NCI-H345 treated with DMSO at 0.1 percent for 48 hours (cell line): ENCODE results near the gene CELSR1.
A peak's percentile ranks its signal among the peaks of the same experiment; 100 is the strongest.

Experiments
- DNase-seq: peaks from one replicate; lab custom pipeline; 2025; ENCODE audit not compliant: unreplicated experiment; lab: John Stamatoyannopoulos, UW

Gene CELSR1

GRCh38 chr22:46465345-46465720, 72.1 kb downstream of the CELSR1 start:
- DNase-seq = no peak

- no peak for DNase-seq
Measured at GRCh38 chr22:46464701-46465344, 72.6 kb downstream of the CELSR1 start.

DNA sequence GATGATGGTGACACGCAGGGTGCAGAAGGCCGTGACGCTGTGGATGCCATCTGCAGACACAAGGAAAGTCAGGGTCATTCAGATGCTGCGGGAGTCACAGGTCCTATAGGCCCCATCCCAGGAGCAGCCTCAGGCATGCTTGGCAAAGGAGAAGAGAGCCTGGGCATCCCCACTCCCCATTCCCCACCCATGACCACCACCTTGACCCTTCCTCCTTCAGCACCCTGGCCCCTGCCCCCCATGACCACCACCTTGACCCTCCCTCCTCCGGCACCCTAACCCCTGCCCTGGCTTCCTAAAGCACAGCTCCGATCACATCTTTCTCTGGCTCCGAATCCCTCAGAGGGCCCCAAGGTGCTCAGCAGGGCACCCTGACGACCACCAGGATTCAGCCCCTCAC, 73.1 kb downstream of the CELSR1 start:
- DNase-seq = no peak

GRCh38 chr22:46463435-46464227, 73.8 kb downstream of the CELSR1 start:
- no peak for DNase-seq

- DNase-seq = peak; percentile 67
Measured at GRCh38 chr22:46462726-46463371, 74.6 kb downstream of the CELSR1 start.

DNA sequence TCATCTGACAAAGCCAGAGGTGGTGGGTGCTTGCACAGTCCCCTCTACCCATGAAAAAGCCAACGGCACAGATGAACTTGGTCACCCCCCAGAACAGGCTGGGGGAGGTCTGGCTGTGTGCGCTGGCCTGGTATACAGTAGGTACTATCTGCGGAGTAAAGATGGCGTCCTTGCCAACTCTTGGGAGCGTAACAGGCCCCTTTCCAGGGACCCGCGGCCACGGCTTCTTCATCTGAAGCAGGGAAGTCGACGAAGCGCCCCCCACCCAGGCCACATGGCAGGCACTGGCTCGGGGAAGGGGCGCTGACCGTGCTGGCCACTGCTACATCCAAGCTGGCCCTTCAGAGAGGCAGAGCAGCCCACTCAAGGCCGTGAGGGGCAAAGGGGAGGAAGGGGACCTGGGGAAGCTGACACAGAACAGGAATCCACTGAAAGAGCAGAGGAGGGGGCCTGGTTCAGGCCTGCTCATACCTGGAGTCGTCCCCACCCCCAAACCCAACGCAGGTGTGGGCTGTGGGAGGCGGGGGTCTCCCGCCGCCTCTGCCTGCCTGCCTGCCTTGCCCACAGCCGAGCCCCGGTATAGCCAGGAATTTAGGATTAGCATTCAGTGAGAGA, 75.7 kb downstream of the CELSR1 start:
- DNase-seq = no peak

- no peak for DNase-seq
Measured at GRCh38 chr22:46460857-46461256, 76.6 kb downstream of the CELSR1 start.

DNA sequence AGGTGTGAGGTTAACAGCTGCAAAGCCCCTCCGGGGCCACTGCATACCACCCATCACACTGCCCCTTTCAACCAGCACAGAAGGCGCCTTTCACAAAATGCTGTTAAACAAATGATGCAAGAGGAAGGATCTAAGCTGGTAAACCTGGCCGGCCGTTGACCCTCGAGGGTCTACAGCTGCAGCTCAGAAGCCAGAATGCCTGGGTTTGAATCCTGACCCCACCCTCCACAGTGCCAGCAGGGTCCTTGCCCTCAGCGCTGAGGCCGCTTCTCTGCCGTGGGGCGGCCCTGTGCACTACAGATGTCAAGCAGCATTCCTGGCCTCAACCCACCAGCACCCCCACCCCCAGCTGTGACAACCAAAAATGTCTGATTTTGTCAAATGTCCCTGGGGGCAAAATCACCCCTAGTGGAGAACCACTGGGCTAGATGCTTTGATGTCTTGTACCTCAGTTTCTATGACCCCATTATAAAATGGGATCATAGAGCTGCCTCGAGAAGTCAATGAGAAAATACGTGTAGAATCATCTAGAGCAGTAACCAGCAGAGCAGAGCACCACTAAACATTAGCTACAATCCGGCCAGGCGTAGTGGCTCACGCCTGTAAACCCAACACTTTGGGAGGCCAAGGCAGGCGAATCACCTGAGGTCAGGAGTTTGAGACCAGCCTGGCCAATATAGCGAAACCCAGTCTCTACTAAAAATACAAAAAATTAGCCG, 77.9 kb downstream of the CELSR1 start:
- DNase-seq = no peak

- no peak for DNase-seq
Measured at GRCh38 chr22:46458525-46458924, 78.9 kb downstream of the CELSR1 start.

DNA sequence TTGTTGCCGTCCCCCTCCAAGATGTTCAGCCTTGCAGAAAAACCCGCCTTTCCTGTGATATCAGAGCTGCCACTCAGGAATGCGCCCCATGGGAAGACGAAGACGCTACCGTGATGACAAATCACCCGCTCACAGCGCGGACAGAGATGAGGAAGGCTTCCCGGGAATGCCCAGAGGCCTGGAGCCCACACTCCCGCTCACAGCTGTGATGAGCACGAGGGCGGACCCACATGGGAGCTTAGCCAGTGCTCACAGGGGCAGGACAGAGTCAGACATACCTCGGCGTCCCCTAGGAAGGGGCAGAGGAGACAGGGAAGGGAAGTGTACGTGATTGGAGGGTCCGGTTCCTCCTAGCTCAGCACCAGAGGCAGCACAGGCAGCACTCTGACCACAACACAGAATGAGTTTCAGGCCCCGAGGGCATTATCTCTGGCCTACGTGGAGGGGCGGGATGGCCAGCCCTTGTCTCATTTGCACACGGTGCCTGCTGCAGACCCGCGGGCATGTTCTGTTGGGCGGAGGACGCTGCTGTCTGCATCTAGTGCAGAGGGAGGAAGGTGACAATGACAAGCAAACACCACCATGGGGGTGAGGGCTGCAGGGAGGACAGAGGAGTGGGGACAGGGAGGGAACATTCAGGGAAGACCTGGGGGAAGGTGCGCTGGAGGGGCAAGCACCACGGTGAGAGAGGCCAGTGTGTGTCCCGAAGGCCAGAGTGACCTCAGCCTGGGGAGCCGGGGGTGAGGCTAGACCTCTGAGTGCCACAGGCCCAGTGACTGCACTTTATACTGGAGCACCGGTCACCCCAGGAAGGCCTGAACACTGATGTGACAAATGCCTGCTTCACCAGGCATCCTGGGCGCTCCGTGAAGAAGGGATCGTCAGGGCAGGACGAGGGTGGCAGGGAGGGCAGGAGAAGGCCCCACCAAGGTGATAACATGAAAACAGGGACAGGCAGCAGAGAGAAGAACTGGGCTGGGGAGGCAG, 79.6 kb downstream of the CELSR1 start:
- no peak for DNase-seq

DNA sequence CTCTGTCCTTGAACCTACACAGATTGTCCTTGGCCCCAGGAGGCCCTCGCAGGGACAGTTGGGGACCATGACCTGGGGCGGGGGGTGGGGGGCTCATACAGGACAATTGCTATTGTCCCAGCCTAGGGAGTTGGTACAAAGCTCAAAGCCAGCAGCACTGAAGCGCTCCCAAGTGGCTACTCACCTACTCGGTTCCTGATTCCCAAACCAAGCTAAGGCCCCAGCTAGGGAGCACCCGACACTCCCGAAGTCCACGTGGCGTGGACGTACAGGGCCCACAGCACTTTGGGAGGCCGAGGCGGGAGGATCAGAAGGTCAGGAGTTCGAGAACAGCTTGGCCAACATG, 80.6 kb downstream of the CELSR1 start:
- no peak for DNase-seq

- no peak for DNase-seq
Measured at GRCh38 chr22:46455446-46455845, 82.0 kb downstream of the CELSR1 start.

DNA sequence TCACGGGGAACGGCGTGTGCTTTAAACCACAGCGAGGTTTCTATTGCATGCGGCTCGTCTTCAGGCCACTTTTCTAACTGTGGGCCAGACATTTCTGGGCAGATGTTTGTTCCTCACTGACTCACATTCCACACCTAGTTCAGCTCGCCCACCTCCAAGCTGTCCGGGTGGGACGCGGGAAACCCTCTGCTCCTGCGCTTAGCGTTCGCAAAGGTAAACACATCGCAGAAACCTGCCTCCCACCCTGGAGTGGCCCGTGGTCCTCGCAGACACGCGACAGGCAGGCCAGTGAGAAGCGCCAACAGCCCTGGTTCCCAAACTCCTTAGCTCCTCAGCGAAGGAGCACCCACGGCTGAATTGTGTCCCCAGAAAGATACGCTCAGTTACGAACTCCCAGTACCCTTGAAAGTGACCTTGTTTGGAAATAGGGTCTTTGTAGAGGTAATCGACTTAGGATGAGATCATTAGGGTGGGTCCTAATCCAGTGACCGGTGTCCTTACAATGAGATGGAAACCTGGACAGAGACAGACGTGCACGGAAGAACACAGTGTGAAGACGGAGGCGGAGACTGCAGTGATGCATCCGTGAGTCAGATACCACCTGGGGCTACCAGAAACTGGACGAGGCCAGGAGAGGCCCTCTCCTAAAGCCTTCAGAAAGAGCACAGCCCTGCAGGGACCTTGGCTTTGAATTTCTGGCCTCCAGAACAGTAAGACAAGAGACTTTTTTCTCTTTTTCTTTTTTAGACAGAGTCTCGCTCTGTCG, 82.7 kb downstream of the CELSR1 start:
- no peak for DNase-seq

DNA sequence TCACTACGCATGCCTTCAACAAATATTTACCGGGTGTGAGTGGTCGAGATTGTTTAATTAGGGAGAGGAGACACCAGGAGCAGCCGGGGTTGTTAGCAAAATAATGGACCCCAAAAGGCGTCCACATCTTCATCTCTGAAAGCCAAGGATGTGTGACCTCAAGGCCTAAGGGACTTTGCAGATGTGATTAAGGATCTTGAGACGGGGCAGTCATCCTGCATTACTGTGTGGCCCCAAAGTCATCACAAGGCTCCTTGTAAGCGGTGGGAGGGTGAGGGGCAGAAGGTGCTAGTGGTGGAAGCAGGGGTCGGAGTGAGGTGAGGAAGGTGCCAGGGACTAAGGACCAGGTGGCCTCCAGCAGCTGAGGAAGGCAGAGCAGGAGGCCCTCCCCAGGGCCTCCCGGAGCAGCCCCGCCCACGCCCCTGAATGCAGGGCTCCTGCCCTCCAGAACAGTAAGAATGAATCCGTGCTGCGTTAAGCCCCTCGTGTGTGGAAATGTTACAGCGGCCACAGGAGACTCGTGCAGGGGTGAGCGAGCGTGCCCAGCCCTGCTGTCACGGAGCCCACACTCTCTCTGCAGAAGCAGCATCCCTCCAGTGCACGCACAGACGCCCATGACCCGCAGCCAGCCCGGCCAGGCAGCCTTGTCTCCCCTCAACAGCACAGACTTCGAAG, 83.5 kb downstream of the CELSR1 start:
- no peak for DNase-seq

- no peak for DNase-seq
Measured at GRCh38 chr22:46453006-46453828, 84.2 kb downstream of the CELSR1 start.

DNA sequence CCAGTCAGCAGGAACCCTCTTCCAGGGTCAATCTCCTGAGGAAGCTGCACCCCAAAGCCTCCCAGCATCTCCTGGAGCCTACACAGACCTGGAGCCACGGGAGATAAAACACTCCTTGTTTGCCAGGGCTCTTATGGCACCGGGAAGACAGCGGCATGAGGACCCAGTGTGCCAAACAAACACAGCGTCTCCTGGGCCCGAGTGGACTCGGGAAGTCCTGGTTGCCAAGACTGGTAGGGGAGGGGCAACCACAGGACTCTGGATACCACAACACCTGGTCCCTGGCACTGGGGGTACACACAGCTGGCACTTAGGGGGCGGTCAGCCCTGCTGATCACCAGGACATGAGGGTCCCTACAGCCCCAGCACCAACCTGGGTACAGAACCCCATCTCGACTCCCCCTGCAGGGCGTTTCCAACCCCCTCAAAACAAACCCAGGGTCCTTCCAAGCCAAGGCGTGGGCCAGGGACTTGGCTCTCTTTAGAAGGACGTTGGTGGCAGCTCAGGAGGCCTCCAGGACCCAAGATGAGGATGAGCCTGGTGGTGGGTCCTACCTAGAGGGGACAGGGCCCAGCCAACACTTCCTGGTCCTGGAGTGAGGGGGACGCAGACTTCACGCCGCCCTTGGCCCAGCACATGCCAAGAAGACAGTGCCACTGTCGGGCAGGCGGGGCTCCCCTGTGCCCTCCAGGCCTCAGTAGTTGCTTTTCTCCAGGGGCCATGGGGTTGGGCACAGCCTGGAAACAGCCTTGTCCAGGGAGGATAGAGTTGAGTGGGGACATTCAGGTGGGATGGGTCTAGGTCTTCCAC, 85.0 kb downstream of the CELSR1 start:
- no peak for DNase-seq

DNA sequence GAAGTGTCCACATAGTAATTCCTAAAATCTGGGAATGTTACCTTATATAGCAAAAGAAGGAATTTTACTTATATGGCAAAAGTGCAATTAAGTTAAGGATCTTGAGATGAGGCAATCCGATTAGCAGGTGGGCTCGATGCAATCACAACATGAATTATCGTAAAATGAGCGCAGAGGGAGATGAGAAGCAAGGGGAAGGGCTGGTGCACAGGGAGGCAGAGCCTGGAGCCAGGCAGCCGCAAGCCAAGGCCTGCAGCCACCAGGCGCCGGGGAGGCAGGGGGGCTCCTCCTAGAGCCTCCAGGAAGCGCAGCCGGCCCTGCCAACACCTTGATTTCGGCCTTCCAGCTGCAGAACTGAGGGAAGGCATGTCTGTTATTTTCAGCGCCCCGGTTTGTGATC, 85.7 kb downstream of the CELSR1 start:
- no peak for DNase-seq
